Measurements from ENCODE around the gene MPST. TPM values are rescaled to one million over a fixed set of nuclear protein-coding genes. Genes with fewer than 3 reads are reported as not detected.

Gene MPST
- polyA plus RNA-seq, 1 donor from 2014 or later, result 56.0 TPM

DNA sequence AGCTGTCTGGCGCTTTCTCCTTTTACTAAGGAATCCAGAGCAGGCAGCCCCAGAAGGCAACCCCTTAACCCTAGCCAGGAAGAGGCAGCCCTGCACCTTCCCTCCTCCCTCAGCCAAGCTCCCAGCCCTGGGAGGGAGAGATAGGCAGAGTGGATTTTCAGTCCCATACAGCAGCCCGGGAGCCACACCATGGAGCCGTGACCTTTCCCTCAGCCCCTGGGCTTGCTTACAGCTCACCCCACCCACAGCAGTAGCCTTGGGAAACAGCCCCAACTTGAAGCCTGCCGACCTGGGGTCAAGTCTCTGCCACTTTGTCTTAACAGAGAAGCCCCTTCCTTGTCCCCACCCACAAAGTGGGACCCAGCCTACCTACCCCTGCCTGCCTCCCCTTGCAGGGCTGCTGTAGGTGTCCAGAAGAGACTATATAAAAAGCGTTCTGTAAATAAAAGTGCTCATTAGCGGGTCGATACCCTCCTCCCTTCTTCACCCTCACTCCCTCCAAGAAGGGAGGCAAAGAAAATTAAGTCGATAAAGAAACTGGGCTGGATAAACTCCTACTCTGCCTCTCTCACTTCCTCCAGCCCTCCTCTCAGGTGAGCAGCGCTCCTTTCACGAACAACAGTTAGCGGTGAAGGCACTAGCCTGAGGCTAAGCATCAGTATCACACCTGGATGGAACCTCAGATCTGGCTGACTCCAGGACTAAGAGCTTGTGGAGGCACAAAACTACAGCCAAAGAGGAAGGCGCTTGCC is 4.5 kb upstream of the MPST start:
- Histone ChIP-seq H4K20me1 (ENCODE audit: insufficient read depth) (no peaks in the 10 kb centered on the region), H3K4me2 (ENCODE audit: low read length) (no peak overlapping the region), H3K27ac (ENCODE audit: low read length) (no peak overlapping the region), H3K79me2 (replicated peaks; ENCODE audit: insufficient read depth, low read length) (peaks cover 4% of the 10 kb centered on the region), H3K4me3 (ENCODE audit: low read length) (no peak overlapping the region), H3K27me3 (ENCODE audit: insufficient read depth, low read depth, low read length) (no peaks in the 10 kb centered on the region), H3K9ac (ENCODE audit: low read length) (no peak overlapping the region), H2AFZ (ENCODE audit: low read depth, low read length) (no peak overlapping the region), H3F3A (ENCODE audit: insufficient read depth, low read length, poor library complexity, severe bottlenecking) (no peaks in the 10 kb centered on the region), H3K9me3 (ENCODE audit: low read length) (no peaks in the 10 kb centered on the region), H3K9me2 (ENCODE audit: insufficient read depth, low read length) (no peaks in the 10 kb centered on the region), H3K36me3 (ENCODE audit: insufficient read depth, low read length) (no peaks in the 10 kb centered on the region)
- TF ChIP-seq, protein P1, sequence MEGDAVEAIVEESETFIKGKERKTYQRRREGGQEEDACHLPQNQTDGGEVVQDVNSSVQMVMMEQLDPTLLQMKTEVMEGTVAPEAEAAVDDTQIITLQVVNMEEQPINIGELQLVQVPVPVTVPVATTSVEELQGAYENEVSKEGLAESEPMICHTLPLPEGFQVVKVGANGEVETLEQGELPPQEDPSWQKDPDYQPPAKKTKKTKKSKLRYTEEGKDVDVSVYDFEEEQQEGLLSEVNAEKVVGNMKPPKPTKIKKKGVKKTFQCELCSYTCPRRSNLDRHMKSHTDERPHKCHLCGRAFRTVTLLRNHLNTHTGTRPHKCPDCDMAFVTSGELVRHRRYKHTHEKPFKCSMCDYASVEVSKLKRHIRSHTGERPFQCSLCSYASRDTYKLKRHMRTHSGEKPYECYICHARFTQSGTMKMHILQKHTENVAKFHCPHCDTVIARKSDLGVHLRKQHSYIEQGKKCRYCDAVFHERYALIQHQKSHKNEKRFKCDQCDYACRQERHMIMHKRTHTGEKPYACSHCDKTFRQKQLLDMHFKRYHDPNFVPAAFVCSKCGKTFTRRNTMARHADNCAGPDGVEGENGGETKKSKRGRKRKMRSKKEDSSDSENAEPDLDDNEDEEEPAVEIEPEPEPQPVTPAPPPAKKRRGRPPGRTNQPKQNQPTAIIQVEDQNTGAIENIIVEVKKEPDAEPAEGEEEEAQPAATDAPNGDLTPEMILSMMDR (IDR thresholded peaks at IDR 0.05; ENCODE audit: poor library complexity, severe bottlenecking), result no peak
- TF ChIP-seq EZH2 (IDR thresholded peaks at IDR 0.05; ENCODE audit: borderline replicate concordance, insufficient read depth, low read length, poor library complexity, severe bottlenecking), result no peak
- no peak for TF ChIP-seq RAD21 (conservative IDR thresholded peaks at IDR 0.05)
- TF ChIP-seq SMC3 (conservative IDR thresholded peaks at IDR 0.05; ENCODE audit: poor library complexity), result no peak
- TF ChIP-seq, protein P2, sequence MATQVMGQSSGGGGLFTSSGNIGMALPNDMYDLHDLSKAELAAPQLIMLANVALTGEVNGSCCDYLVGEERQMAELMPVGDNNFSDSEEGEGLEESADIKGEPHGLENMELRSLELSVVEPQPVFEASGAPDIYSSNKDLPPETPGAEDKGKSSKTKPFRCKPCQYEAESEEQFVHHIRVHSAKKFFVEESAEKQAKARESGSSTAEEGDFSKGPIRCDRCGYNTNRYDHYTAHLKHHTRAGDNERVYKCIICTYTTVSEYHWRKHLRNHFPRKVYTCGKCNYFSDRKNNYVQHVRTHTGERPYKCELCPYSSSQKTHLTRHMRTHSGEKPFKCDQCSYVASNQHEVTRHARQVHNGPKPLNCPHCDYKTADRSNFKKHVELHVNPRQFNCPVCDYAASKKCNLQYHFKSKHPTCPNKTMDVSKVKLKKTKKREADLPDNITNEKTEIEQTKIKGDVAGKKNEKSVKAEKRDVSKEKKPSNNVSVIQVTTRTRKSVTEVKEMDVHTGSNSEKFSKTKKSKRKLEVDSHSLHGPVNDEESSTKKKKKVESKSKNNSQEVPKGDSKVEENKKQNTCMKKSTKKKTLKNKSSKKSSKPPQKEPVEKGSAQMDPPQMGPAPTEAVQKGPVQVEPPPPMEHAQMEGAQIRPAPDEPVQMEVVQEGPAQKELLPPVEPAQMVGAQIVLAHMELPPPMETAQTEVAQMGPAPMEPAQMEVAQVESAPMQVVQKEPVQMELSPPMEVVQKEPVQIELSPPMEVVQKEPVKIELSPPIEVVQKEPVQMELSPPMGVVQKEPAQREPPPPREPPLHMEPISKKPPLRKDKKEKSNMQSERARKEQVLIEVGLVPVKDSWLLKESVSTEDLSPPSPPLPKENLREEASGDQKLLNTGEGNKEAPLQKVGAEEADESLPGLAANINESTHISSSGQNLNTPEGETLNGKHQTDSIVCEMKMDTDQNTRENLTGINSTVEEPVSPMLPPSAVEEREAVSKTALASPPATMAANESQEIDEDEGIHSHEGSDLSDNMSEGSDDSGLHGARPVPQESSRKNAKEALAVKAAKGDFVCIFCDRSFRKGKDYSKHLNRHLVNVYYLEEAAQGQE (IDR thresholded peaks at IDR 0.05; ENCODE audit: borderline replicate concordance), result no peak
- no peak for TF ChIP-seq EP300 (conservative IDR thresholded peaks at IDR 0.05; ENCODE audit: poor library complexity, severe bottlenecking)
- TF ChIP-seq TAF1 (IDR thresholded peaks at IDR 0.05; ENCODE audit: low read depth), result no peak
- no peak for TF ChIP-seq MXI1 (conservative IDR thresholded peaks at IDR 0.05; ENCODE audit: poor library complexity, severe bottlenecking)
- TF ChIP-seq POLR2AphosphoS5 (IDR thresholded peaks at IDR 0.05), result no peak

DNA sequence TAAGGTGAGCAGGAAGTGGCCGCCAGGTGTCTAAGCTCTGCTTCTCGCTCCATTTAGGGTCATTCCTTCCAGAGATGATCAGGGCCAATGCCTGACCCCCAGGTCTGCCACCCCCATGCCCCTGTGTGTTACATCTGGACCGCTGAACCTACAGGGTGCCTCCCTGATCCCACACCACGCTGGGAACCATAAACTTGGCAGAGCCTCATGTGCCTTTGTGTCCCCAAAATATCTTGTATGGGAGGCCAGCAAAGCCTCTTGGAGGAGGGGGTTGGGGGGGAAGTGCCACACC is 4.0 kb upstream of the MPST start:
- Histone ChIP-seq H3K4me2 (ENCODE audit: low read length) (no peak overlapping the region), H3F3A (ENCODE audit: insufficient read depth, low read length, poor library complexity, severe bottlenecking) (no peaks in the 10 kb centered on the region), H3K27ac (ENCODE audit: low read length) (no peak overlapping the region), H3K9ac (ENCODE audit: low read length) (no peak overlapping the region), H3K79me2 (replicated peaks; ENCODE audit: insufficient read depth, low read length) (peaks cover 9% of the 10 kb centered on the region), H2AFZ (ENCODE audit: low read depth, low read length) (no peak overlapping the region), H3K4me3 (ENCODE audit: low read length) (no peak overlapping the region), H3K9me3 (ENCODE audit: low read length) (no peaks in the 10 kb centered on the region), H3K36me3 (ENCODE audit: insufficient read depth, low read length) (no peaks in the 10 kb centered on the region), H3K9me2 (ENCODE audit: insufficient read depth, low read length) (no peaks in the 10 kb centered on the region), H4K20me1 (ENCODE audit: insufficient read depth) (no peaks in the 10 kb centered on the region), H3K27me3 (ENCODE audit: insufficient read depth, low read depth, low read length) (no peaks in the 10 kb centered on the region)
- TF ChIP-seq SMC3 (conservative IDR thresholded peaks at IDR 0.05; ENCODE audit: poor library complexity), result no peak
- TF ChIP-seq MXI1 (conservative IDR thresholded peaks at IDR 0.05; ENCODE audit: poor library complexity, severe bottlenecking), result no peak
- TF ChIP-seq RAD21 (conservative IDR thresholded peaks at IDR 0.05), result no peak
- TF ChIP-seq, protein P1 (IDR thresholded peaks at IDR 0.05; ENCODE audit: poor library complexity, severe bottlenecking), result no peak
- TF ChIP-seq, protein P2 (IDR thresholded peaks at IDR 0.05; ENCODE audit: borderline replicate concordance), result no peak
- no peak for TF ChIP-seq TAF1 (IDR thresholded peaks at IDR 0.05; ENCODE audit: low read depth)
- TF ChIP-seq EP300 (conservative IDR thresholded peaks at IDR 0.05; ENCODE audit: poor library complexity, severe bottlenecking), result no peak
- no peak for TF ChIP-seq EZH2 (IDR thresholded peaks at IDR 0.05; ENCODE audit: borderline replicate concordance, insufficient read depth, low read length, poor library complexity, severe bottlenecking)
- TF ChIP-seq POLR2AphosphoS5 (IDR thresholded peaks at IDR 0.05), result no peak
